Activated CD4-positive, alpha-beta T cell treated with anti-CD3 and anti-CD28 coated beads for 1 hour (primary cell): ENCODE measurements around the gene PLCH2.

Experiments
- DNase-seq: peaks from one replicate; pipeline ENCODE4 v3.0.0-alpha.2; 2020

The PLCH2 gene

DNA sequence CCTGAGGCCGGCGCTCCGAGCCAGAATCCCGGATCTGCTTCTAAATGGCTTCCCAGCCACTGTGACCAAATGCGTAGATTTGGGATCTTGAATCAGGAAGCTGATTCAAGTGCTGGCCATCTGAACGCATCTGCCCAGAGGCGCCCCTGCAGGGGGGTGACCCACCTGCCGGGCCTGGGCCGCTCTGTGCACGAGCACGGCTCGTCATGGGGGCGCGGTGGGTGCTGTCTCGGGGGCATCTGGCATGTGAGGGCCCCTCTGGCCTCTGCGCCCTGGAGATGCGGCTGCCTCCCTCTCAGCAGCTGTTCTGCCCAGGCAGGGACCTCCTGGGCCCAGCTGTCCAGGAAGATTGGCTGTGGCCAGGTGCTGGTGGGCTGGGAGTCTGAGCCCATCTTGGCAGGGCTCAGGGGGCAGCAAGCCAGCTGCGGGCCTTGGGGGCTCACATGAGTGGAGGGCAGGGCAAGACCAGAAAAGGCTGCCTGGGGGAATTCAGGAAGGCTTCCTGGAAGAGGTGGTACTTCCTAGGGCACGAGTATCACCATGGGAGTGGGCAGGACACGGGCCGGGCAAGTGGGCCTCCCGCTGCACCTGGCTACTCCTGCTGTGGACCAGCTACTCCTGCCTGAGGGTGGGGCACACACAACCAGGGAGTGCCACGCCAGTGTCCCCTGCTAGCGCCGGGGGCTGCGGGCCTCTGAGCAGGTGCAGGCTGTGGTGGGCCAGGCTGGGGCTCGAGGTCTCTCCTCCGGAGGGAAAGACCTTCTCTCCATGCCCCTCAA lies 25.1 kb downstream of the PLCH2 start:
- no peak for DNase-seq

DNA sequence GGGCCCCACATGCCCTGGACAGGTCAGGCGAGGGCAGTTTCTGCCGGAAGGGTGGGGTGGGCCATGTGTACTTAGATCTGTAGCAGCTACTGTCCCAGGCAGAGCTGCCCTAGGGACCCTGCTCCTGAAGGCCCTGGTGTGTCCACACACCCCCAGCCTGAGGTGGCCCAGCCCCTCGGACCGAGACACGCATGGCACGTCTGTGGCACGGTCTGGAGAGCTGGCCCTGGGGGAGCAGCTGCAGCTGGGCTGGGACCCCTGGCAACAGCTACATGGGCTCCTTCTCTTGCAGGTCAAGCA lies 25.7 kb downstream of the PLCH2 start:
- DNase-seq, result no peak

DNA sequence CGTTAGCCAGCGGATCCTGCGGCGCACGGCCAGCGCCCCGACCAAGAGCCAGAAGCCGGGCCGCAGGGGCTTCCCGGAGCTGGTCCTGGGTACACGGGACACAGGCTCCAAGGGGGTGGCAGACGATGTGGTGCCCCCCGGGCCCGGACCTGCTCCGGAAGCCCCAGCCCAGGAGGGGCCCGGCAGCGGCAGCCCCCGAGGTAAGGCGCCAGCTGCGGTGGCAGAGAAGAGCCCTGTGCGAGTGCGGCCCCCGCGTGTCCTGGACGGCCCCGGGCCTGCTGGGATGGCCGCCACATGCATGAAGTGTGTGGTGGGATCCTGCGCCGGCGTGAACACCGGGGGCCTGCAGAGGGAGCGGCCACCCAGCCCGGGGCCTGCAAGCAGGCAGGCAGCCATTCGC lies 26.1 kb downstream of the PLCH2 start:
- no peak for DNase-seq

DNA sequence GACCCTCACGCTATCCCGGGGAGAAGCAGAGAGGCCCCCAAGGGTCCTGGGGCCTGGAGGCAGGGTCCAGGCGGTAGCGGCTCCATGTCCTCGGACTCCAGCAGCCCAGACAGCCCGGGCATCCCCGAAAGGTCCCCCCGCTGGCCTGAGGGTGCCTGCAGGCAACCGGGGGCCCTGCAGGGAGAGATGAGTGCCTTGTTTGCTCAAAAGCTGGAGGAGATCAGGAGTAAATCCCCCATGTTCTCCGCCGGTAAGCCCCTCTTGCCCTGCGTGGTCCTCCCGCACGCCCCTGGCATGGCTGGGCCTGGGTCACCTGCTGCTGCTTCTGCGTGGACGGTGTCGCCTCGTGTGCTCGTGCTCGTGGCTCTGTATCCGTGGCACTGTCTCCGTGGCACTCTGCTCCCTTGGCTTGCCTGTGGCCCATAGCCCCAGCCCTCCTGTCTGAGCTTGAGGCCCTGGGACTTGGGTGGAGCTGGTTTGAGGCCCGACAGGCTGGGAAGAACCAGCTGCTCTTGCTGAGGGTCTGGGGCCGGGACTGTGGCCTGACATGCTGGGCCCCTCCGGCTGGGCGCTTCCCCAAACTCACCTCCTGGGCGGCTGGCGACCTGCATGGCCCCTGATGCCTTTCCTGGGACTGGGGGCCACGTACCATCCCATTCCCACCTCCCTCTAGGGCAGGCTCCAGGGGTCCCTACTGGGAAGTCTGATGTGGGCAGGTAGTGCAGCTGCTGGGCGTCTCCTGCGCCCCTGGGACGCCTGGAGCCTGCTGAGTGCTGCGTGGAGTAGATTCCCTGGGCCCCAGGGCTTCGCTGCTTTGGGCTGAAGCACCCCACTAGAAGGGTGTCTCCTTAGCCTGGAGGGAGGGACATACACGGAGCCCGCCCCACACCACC lies 26.8 kb downstream of the PLCH2 start:
- no peak for DNase-seq

DNA sequence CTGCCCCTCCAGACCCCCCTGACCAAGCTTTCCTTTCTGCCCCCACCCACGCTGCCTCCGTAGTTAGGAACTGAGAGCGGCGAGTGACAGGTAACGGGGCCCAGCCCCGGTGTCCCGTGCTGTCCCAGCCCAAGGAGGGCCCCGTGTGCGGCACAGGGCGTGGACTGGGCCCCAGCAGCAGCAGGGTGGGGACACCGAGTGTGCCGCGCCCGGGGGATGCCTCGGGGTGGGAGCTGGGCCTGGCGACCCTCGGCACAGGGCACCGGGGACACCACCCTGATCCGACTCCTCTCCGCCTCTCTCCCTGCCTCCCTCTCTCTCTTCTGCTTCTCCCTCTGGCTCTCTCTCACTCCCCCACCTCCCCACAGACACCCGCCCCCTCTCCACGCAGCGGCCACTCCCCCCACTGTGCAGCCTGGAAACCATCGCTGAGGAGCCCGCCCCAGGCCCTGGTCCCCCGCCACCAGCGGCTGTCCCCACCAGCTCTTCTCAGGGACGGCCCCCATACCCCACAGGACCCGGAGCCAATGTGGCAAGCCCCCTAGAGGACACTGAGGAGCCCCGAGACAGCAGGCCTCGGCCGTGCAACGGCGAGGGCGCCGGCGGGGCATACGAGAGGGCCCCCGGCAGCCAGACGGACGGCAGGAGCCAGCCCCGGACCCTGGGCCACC lies 27.6 kb downstream of the PLCH2 start:
- no peak for DNase-seq

DNA sequence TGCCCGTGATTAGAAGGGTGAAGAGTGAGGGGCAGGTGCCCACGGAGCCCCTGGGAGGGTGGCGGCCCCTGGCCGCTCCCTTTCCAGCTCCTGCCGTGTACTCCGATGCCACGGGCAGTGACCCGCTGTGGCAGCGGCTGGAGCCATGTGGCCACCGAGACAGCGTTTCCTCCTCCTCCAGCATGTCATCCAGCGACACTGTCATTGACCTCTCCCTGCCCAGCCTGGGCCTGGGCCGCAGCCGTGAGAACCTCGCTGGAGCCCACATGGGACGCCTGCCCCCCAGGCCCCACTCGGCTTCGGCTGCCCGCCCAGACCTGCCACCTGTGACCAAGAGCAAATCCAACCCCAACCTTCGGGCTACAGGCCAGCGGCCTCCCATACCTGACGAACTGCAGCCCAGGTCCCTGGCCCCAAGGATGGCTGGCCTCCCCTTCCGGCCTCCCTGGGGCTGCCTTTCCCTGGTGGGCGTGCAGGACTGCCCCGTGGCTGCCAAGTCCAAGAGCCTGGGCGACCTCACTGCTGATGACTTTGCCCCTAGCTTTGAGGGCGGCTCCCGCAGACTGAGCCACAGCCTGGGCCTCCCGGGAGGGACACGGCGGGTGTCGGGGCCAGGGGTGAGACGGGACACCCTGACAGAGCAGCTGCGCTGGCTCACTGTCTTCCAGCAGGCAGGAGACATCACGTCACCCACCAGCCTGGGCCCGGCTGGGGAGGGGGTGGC lies 28.3 kb downstream of the PLCH2 start:
- DNase-seq, result no peak

DNA sequence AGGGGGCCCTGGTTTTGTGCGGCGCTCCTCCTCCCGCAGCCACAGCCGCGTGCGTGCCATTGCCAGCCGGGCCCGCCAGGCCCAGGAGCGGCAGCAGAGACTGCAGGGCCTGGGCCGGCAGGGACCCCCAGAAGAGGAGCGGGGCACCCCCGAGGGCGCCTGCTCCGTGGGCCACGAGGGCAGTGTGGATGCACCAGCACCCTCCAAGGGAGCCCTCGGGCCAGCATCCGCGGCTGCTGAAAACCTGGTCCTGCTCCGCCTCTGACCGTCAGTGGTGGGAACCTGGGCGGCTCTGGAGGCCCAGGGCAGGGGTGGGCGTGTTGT lies 28.8 kb downstream of the PLCH2 start:
- DNase-seq, result no peak

DNA sequence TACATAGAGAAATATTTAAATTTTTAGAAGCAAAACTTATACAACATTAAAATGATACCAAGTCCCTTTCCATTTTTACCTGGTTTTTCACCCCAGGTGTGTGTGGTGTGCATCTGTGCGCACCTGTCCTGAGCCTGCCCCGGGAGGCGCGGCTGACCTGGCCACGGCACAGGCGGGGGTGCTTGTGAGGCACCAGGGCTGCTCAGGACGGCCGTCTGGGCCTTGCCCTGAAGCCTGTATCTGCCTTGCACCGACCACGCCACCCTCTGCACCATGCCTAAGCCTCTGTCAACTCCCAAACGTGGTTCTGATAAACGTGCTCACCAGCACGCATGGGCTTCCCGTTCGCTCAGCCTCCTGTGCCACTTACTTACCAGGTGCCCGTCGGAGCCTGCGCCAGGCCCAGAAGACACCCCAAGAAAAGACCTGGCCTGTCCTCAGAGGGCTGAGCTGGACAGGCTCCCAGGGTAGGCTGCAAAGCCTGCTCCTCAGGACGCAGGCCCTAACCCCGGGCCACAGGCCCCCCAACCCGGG lies 29.4 kb downstream of the PLCH2 start:
- no peak for DNase-seq

DNA sequence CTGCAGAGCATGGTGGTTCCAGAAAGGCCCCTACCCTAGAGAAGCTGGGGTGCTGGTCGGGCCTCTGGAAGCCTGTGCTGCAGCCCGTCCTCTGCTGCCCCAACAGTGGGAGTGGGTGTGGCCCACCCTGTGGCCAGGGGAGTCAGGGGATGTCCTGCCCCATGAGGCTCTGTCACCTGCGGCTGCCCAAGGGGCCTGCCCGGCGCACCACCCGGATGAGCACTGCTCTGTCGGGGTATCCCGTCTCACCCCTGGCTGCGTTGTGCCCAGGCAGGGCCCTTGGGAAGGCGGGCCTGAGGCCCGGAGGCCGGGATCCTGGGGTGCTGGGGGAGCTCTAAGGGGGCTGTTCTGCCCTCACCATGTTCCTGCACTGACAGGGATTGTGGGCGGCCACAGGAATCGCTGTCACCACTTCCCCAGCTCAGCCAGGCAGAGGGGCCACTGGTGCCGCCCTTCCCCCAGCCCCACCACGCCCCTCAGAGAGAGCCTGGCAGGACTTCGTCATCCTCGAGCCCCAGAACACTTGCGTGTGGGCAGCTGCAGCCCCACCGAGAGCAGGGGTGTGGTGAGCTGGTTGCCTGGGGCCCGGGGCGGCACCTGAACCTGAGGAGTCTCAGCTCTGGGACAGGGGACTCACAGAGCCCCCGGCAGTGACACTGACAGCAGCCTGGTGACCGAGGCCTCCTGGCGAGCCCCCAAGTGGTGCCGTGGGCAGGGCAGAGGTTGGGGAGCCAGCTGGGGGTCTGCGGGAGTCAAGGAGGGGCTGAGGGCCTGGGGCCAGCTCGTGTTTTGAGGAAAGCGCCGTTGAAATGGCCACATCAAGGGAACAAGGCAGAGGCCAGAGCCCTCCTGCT lies 30.1 kb downstream of the PLCH2 start:
- no peak for DNase-seq

DNA sequence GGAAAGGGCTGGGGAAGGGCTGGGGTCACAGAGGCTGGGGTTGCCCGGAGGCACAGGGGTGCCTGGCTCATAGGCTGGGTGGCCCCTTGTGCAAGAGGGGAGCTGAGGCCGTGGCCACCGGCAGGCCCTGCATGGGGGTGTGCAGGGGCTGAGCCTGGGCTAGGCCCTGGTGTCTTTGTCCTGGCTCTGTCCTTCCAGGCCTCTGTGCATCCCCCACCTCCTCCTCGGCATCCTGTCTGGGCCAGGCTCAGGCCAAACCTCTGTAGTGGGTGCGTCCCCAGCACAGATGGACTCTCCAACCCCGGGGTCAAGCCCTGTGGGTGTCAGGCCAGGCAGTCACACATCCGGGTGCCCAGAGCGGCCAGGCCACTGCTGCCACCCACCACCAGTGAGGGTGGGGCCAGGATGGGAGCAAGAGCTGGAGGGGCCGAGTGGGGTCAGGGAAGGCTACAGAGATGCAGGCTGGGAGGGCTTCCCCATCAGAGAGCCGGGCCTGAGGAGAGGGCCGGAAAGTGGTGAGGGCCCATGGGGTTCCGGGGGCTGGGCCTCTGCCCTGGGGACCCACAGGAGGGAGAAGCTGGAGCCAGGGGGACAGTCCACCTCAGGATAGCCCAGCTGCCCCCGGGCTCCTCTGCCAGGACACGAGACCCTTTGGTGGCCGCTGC lies 30.9 kb downstream of the PLCH2 start:
- DNase-seq, result no peak

DNA sequence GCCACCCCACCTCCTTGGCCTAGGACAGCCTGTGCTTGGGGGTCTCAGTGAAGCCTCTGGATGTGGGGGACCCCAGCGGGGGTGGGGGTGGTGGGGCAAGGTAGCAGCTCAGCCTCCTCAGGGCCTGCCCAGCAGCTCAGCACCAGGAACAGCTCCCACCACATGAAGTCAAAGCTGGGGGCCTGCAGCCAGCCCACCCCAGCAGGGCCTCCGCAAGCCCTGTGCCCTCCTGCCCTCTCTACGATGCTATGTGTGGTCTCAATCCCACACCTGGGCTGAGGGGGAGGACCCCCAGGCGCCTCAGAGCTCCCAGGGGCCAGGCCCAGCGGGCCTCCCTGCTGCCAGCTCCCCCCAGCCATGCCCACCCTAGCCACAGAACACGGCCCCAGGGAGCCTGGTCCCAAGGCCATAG lies 31.7 kb downstream of the PLCH2 start:
- DNase-seq, result no peak

DNA sequence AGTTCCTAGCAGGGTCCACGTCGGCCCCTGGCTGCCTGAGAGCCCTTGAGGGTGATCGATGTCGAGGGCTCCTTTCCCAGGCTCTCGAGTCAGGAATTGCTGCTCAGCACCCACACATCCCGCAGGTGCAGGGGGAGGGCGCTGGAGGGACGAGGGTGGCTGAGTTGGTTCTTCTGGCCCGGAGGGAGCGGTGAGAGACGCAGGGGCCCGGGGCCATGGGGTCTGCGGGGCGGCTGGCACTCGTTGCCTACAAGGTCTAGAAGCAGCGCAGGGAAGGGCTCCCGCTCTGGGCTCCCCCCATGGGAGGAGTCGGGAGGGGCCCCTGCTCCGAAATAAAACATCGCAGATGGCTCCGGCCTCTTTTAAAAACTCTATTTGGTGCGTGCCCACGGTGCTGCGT lies 32.1 kb downstream of the PLCH2 start:
- no peak for DNase-seq

DNA sequence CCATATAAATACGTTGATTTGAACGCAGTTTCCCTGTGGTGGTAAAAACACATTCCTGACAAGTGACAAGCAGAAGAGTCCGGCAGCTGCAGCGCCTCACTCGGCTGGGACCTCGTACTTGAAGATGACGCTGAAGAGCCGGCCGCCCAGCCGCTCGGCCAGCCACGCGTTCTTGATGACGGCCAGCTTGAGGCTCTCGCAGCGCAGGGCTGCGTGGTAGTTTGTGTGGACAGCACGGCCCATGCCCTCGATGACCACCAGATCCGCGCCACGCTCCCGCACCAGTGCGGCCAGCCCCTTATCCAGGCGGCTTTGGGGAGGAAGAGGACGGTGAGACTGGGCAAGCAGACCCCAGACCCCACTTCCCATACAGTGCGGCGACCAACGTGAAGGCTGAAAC lies 32.7 kb downstream of the PLCH2 start:
- DNase-seq, result no peak

DNA sequence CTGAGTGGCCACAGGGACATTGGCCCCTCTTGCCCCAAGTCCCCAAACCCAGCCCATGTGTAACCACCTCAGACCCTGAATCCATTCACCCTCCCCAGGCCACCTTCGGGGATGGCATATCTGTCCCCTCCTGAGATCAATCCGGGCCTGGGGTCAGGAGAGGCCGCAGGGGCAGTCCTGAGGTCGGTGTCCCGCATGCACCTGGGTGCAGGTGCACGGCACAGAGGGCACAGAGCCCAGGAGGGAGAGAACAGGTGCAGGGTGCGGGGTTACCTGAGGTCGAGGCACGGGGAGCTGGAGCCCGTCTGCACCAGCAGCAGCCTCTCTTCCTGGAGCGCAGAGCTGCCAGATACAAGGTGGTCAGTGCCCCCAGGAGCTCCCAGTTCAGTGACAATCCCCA lies 33.5 kb downstream of the PLCH2 start:
- no peak for DNase-seq

DNA sequence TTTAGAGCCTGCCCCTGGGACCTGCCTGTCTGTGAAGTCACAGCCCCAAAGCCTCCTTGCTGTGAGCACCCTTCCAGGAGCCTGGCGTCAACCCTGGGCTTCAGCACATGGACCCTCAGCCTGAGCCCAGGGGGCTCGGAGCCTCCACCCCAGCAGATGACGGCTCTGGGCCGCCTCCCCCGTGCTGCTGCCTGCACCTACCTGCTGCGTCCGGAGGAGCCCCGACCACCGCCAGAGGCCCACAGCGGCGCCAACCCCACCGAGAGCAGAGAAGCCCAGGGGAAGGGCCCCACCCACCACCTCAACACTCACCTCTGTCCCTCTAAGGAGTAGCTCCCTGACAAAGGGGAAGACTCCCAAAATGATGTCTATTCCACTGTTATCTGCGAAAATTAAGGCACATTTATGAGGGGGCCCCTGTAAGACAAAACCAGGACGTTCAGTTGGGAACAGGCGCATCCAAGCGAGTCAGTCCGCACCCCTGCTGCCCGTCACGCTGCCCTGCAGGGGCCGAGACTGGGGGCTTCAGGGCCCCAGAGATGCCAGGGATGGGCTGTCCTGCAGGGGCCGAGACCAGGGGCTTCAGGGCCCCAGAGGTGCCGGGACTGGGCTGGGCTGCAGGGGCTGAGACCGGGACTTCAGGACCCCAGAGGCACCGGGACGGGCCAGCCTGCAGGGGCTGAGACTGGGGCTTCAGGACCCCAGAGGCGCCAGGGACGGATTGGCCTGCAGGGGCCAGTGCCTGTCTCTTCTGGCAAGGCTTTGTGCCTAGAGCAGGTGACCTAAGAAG lies 34.5 kb downstream of the PLCH2 start:
- DNase-seq, result no peak

DNA sequence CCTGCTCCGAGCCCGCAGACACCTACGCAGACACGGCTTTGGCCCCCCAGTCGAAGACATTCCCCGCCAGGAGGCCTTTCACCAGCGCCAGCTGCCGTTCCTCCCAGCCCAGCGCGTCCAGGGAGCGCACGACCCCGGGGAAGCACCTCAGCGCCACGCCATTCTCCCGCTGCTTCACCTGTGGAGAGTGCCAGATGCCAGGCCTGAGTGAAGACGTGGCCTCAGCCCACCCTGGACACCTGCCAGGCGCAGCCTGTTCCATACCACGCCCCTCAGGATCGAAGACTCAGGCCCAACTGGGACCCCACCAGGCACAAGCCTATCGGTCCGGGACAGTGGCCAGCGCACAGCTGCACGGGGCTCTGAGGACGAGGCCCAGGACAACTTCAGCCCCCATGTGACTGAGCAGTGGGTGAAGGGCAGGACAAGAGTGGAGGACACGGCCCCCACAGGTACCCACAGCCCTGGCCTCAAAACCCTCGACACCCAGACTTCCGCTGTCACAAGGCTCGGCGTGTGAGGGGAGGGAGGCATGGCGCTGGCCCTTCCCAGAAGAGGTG lies 36.9 kb downstream of the PLCH2 start:
- DNase-seq, result no peak

DNA sequence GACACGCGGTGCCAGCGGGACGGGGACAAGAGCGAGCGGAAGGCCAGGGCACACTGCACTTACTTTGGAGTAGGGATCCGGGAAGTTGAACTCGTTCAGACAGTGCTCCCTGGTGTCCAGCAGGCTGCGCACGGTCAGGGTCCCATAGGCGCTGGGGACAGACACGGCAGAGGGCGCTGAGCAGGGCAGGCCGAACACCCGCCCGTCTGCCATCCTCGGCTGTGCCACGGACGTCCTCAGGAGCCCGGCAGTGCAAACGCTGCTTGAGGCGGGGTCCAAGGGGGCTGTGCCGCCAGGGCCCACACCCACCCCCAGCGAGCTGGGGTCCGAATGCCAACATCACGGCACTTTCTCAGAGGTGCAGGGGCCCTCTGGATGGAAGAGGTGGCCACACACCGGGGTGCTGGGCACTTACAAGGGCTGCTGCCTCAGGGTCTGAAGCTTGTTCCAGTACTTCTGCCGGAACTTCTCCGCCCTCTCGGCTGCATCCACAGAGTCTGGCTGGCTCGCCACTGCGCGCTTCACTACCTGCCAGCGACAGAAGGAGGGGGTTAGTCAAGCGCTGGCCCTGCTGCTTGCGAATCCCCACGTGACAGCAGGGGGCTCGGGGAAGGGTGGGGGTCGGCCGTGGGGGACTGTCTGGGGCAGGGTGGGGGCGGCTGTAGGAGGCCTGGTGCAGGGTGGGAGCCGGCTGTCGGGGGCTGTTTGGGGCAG lies 38.0 kb downstream of the PLCH2 start:
- no peak for DNase-seq

DNA sequence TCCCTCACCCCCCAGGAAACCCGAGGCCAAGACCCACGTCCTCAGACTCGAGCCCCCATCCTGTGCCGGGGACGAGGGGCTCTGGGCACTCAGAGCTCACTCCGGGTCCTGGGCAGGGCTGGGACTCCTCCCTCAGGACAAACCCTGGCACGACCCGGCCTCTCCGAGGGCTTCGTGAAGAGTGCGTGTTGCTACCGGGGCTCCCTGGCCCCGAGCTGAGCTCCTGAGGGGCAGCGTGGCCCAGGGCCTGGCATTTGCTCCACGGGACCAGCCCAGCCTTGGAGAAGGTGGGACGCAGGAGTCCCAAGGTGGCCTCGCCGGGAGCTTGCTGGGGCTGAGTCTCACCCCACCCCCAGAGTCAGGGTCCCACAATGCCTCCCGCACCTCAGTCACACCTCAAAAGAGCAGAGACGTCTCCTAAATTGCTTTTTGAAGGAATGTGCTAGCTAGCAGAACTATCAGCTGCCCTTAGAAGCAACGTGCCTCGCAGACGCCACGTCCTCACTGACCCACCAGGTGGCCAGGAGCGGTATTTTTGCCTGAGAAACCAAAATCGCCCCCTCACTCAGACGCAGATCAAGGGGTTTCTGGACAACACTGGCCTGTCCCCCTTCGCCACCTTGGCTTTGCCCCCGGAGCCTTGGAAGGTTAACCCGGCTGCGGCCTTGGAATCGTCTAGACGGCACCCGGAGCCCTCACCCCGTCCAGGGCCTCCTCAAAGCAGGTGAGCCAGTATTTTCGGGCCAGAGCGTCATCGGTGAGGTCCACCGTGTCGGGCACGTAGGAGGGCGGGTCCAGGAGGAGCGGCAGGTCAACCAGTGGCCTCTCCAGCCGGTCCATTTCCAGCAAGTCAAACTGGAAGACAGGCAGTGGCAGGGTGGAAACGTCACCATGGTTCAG lies 39.0 kb downstream of the PLCH2 start:
- no peak for DNase-seq

DNA sequence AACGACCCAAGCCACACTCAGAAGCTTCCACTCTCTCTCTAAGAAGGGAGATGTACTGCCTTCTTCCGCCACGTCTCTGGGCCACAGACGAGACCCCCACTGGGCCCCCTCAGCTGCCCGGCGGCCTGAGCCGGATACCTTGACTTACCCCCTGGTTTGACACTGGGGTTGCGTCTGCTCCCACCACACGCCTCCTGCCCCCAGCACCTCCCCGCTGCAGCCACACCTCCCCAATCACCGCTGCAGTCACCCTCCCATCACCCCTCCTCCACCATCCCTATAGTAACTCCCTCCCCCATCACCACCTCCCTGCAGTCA lies 39.6 kb downstream of the PLCH2 start:
- DNase-seq, result no peak
